ENCODE results near the gene PADI2.

- TF ChIP-seq TARDBP (IDR thresholded peaks at IDR 0.05) (no peak), BHLHE40 (IDR thresholded peaks at IDR 0.05; ENCODE audit: borderline replicate concordance) (no peak), FOXM1 (IDR thresholded peaks at IDR 0.05; ENCODE audit: borderline replicate concordance) (no peak), ZNF384 (IDR thresholded peaks at IDR 0.05) (no peak), SP1 (IDR thresholded peaks at IDR 0.05) (no peak), HDGF (IDR thresholded peaks at IDR 0.05; ENCODE audit: borderline replicate concordance) (no peak), ELF4 (IDR thresholded peaks at IDR 0.05) (no peak), L3MBTL2 (conservative IDR thresholded peaks at IDR 0.05) (no peak), ARNT (IDR thresholded peaks at IDR 0.05) (no peak), SUZ12 (IDR thresholded peaks at IDR 0.05) (no peak), LEF1 (IDR thresholded peaks at IDR 0.05; ENCODE audit: borderline replicate concordance) (no peak), CTBP1 (IDR thresholded peaks at IDR 0.05; ENCODE audit: borderline replicate concordance) (no peak), NFRKB (IDR thresholded peaks at IDR 0.05) (no peak)
- TF ChIP-seq, protein P1, sequence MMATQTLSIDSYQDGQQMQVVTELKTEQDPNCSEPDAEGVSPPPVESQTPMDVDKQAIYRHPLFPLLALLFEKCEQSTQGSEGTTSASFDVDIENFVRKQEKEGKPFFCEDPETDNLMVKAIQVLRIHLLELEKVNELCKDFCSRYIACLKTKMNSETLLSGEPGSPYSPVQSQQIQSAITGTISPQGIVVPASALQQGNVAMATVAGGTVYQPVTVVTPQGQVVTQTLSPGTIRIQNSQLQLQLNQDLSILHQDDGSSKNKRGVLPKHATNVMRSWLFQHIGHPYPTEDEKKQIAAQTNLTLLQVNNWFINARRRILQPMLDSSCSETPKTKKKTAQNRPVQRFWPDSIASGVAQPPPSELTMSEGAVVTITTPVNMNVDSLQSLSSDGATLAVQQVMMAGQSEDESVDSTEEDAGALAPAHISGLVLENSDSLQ (IDR thresholded peaks at IDR 0.05) = no peak
Observed at GRCh38 chr1:17039522-17039921, 79.7 kb downstream of the PADI2 start.
